Measurements from ENCODE around the gene KIAA0513. TPM values are rescaled to one million over a fixed set of nuclear protein-coding genes. Genes with fewer than 3 reads are reported as not detected.

Gene KIAA0513
- total and polyA plus RNA-seq, 2 of the 13 experiments (the other 11 are each of a cell fraction or from before 2014, with no cell fraction given), result 1.8 TPM

GRCh38 chr16:85114909-85115567 lies 87.4 kb downstream of the KIAA0513 start (continued):
- no peak for TF ChIP-seq ARHGAP35 (CRISPR knock-in tag; IDR thresholded peaks at IDR 0.05; ENCODE audit: borderline replicate concordance)
- TF ChIP-seq KAT7 (CRISPR knock-in tag; IDR thresholded peaks at IDR 0.05; ENCODE audit: borderline replicate concordance), result 0 out of 2 replicates have a peak, but pooled peaks have one; percentile 64
- TF ChIP-seq ETV6 (CRISPR knock-in tag; conservative IDR thresholded peaks at IDR 0.05), result no peak
- TF ChIP-seq ZNF101 (CRISPR knock-in tag; IDR thresholded peaks at IDR 0.05; ENCODE audit: borderline replicate concordance, low read depth), result no peak
- TF ChIP-seq FIP1L1 (IDR thresholded peaks at IDR 0.05; ENCODE audit: borderline replicate concordance, insufficient read depth, low read depth, low read length), result no peak
- TF ChIP-seq THAP11 (CRISPR knock-in tag; IDR thresholded peaks at IDR 0.05), result peak; percentile 66; the same call in 1 of the 2 replicates
- peak; percentile 62; the same call in 1 of the 2 replicates for TF ChIP-seq ZNF224 (CRISPR knock-in tag; IDR thresholded peaks at IDR 0.05)
- TF ChIP-seq ELF1 (CRISPR knock-in tag; IDR thresholded peaks at IDR 0.05), result peak; percentile 79
- peak; percentile 67 for TF ChIP-seq ZNF605 (CRISPR knock-in tag; IDR thresholded peaks at IDR 0.05)
- no peak for TF ChIP-seq ZBTB40 (IDR thresholded peaks at IDR 0.05)
- TF ChIP-seq ZBTB40 (CRISPR knock-in tag; IDR thresholded peaks at IDR 0.05), result peak; percentile 62
- TF ChIP-seq KDM5B (CRISPR knock-in tag; IDR thresholded peaks at IDR 0.05; ENCODE audit: borderline replicate concordance), result peak; percentile 55; the same call in 1 of the 2 replicates
- TF ChIP-seq ZSCAN9 (CRISPR knock-in tag; IDR thresholded peaks at IDR 0.05; ENCODE audit: borderline replicate concordance), result peak; percentile 66; the same call in 1 of the 2 replicates
- no peak for TF ChIP-seq HMGA1 (CRISPR knock-in tag; conservative IDR thresholded peaks at IDR 0.05)
- peak; percentile 58; the same call in 1 of the 2 replicates for TF ChIP-seq ZBTB49 (CRISPR knock-in tag; IDR thresholded peaks at IDR 0.05; ENCODE audit: borderline replicate concordance)
- TF ChIP-seq NR2F1 (CRISPR knock-in tag; IDR thresholded peaks at IDR 0.05), result peak; percentile 88 to 91
- 0 out of 2 replicates have a peak, but pooled peaks have one; percentile 32 for TF ChIP-seq ZIK1 (CRISPR knock-in tag; IDR thresholded peaks at IDR 0.05; ENCODE audit: borderline replicate concordance, low read depth)
- TF ChIP-seq ZNF891 (CRISPR knock-in tag; IDR thresholded peaks at IDR 0.05), result peak; percentile 70; the same call in 1 of the 2 replicates

Data from HepG2 (cell line).